Femur (tissue), 1 donor: Measurements from ENCODE around the gene SERPINA9.
"Not testable (repeated sequence)": the region's sequence is repeated elsewhere in the genome, so short reads cannot be mapped to it uniquely, and the experiment has no call there.

Source experiments
- DNase-seq: peaks from one replicate; pipeline ENCODE4 v3.0.0-alpha.2; 2017

The SERPINA9 gene

GRCh38 chr14:94421316-94421715, 54.7 kb downstream of the SERPINA9 start:
- DNase-seq: no peak

- not testable (repeated sequence) for DNase-seq
These were observed 58.3 kb downstream of the SERPINA9 start for GRCh38 chr14:94417497-94418205.
